CD4-positive, alpha-beta T cell treated with Interleukin-6 for 4 hours (primary cell): ENCODE measurements around the gene RPL12.

Experiments used
- DNase-seq: peaks from one replicate; pipeline ENCODE4 v3.0.0-alpha.2; 2020; ENCODE audit warnings: mixed read lengths

RPL12 gene

DNA sequence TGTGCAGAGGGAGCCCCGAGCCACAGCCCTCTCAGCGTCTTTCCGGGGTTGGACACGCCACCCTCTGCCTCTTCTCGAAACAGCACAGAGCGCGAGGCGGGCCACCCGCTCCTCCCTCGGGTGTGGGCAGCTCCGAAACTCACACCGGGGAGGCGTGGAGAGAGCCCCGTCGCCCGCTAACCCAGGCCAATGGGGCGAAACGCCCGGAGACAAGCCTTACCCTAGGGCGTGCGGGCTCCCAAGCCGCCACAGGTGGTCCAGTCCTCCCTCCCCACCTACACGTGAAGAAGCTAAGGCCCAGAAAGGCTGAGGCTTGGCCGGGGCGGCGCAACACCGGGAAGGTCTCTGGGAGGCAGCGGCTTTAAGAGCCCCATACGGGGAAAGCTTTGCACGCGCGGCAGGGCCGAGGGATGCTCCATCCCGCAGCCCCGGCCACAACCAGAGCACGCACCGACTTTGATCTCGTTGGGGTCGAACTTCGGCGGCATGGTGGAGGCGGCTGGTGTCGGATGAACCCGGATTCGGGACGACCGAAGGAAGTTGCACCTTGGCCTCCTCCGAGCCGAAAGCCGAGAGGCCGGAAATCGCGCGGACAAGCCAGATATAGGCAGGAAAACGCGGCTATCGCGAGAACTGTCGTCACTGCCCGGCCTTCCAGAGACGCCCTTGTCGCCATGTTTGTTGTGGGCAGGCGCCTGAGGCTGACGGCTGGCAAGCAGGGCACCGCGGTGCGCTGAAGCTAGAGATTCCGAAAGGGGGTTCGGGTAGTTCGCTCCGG is at the start of gene RPL12, which contains the start of gene LRSAM1:
RPL12 (minus strand) TSS at position 577 of the 778 bp plus-strand sequence; CDS start at position 488, 89 bp downstream.
LRSAM1 (plus strand) TSS at position 681 of the 778 bp plus-strand sequence. CDS start 3,018 bp downstream, outside the sequence.
- DNase-seq: peak; percentile 98

DNA sequence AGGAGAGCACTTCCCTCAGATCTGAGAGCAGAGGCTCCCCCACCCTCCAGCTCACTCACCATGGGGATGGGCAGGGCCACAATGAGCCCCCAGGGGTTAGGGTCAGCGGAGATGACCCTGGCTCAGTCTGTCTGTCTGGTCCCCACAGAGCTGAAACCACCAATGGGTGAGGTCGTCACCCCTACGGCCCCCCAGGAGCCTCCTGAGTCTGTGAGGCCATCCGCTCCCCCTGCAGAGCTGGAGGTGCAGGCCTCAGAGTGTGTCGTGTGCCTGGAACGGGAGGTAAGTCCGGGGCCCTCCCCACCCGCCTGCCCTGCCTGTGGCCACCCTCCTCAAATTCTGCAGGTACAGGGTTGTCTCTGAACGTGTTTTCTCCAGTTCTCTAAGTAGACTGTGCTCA is 49.7 kb upstream of the RPL12 start:
- no peak for DNase-seq

DNA sequence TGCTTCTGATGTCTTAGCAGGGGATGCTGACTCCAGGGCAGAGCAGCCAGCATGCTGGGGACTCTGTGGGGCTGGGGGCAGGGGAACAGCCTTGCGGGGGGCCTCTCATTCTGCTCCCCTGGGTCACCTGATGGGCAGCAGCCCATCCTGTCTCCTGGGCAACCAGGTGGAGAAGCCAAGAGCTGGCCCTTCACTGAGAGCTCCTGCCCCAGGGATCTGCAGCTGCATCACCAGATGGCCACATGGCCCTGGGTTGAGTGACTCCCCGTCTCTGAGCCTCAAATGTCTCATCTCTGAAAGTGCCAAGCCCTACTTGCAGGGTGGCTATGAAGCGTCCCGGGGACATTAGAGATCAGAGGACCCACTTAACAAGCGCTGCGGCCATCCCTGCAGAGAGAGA is 49.2 kb upstream of the RPL12 start:
- DNase-seq: no peak

DNA sequence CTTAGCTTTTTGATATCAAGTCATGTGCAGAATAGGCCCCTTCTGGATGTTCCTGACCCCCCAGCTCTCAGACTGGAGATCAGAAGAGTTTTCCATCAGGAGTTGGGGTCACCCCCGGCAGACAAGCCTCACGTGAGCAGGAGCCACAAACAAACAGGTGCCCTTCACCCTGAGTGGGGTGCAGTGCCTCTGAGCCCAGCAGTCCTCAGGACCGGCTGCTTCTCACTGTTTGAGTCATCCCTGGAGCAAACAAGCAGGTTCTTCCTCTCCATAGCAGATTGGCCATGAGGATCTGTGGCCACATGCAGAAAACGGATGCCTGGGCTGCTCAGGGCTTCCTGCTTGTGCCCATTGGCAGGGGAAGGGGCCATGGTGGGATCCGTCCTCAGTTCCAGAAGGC is 47.1 kb upstream of the RPL12 start:
- DNase-seq: no peak

DNA sequence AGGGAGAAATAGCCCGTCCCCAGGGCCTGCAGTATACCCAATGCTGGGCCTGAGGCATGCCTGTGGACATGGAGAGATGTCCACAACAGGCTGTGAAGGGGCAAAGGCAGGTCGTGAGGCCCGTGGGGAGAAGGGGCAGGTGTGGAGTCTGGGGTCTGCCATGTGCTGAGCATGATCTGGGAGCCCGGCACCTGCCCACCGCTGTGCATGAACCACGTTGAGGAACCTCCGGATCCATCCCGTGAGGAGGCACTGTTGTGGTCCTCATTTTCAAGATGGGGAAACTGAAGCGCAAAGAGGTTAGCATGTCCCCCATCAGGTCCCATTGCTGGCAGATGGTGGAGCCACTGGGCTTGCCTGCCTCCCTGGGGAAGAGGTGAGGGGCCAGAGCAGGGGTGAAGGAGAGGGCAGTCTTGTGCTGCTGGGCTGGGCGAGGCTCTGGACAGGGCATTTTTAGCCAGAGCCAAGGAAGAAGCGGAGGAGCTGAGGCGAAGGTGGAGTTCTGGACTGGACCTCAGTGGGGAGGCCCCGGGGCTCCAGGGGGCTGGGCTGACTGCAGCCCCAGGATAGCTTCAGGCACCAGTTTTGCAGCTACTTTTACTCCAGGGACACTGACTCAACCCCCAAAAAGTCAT is 46.6 kb upstream of the RPL12 start:
- no peak for DNase-seq

DNA sequence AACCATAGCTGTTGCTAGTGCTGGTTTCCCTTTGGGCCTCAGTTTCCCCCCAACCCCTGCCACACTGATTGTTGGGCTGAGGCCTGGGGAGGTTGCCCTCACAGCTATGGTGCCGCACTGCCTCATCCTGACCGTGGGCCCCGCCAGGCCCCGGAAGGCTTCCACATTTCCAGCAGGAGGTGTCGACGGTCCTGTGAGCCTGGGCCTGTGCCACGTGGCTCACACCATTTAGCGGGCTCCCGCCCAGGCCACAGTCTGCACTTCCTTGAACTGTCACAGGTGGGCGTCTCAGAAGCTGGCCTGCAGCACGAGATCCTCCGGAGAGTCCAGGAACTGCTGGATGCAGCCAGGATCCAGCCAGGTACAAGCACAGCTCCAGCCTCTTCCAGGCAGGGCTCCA is 45.8 kb upstream of the RPL12 start:
- DNase-seq: no peak

DNA sequence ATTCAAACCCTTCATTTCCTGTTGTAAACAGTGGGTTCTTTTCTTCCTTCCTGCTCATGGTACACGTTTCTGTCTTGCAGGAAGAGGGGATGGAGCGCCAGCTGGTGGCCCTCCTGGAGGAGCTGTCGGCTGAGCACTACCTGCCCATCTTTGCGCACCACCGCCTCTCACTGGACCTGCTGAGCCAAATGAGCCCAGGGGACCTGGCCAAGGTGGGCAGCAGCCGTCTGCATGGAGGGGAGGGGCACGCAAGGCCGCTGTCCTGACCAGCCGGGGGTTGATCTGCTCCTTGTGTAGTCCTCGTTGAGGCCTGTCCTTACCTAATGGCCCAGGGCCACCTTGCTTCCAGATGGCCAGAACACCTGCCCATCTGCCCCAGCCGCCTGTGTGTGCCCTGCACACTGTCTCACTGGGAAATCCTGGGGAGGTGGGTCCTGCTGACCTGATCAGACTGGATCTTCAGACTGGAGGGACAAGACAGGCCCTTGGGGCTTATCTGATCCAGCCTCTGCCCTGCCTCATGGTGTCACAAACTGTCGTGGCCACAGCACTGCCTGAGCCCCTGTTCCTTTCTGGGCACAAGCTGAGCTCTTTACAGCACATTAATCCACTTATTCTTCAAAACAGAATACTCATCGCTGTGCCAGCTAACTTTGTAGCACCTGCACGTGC is 44.8 kb upstream of the RPL12 start:
- no peak for DNase-seq

DNA sequence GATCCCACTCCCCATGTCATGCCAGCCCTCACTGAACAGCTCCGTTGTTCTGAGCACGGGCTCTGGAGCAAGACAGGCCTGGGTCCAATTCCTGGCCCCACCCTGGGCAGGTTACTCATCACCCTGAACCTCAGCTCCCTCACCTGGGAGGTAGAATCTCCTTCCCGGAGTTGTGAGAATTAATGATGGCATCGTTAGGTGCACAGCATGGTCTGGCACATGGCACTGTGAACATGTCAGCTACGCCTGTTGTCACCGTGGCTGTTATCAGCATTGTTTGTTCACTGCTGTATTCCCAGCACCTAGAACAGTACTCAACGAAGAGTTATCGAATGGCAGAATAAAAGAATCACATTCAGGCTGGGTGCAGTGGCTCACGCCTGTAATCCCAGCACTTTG is 43.1 kb upstream of the RPL12 start:
- DNase-seq: no peak

DNA sequence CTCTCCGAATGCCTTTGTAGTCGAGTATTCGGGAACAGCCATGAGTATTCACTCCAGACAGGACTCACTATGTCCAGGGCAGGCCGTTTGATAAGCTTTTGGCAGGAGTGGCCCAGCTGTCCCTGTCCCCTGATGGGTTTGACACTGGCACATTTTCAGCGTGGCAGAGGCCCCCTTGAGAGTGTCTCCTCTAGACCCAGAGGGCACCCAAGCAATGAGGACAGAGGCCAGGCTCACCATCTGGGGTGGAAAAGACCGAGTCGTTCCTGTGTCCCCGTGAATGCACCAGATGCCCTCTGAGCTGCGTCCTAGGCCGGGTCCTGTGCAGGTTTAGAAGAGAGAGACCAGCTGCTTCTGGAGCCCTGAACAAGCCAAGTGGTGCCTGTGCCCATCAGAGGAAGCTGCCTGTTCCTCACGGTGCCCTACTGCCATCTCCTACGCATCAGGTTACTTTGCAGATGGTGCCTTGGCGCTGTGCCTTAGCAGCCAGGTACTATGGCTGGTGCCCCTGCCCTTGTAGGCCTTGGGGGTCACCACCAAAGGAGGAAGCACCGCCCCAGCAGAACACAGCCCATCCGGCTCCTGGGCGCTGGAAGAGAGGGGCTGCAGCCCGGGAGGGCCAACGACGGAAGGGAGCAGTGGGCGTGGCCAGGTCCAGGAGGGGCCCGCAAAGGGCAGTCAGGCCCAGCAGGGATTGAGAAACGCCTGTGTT is 42.5 kb upstream of the RPL12 start:
- DNase-seq: no peak

DNA sequence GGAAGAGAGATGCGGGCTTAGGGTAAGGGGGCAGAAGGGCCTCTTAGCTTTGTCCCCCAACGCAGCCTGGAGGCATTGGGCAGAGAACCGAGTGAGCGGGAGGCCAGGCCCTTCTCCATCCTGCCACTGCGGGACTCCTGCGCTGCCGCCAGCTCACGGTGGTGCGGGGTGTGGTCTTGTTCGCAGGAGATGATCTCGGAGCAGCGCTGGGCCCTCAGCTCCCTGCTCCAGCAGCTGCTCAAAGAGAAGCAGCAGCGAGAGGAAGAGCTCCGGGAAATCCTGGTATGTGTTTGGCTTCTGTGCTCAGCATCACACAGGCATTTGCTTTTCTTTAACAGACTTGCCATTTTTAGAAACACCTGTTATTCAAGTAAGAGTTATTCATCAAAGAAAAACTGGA is 41.4 kb upstream of the RPL12 start:
- DNase-seq: no peak

DNA sequence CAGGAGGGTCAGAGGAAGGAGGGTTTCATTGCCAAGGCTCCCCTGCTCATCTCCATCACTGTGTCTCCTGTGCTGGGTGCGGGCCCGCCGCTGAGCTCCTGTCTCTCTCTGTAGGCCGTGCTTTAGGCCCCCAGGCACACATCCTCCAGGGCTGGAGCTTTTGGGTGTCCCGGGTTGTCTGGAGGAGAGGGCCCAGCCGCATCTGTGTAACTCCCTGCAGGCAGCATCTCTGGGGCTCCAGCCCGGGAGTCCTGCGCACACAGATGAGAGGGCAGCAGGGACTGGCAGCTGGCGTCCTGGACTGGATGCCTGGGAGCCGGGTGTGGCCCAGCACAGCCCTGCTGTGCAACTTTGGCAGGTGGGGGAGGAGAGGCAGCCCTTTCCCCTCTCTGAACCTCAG is 40.3 kb upstream of the RPL12 start:
- no peak for DNase-seq

DNA sequence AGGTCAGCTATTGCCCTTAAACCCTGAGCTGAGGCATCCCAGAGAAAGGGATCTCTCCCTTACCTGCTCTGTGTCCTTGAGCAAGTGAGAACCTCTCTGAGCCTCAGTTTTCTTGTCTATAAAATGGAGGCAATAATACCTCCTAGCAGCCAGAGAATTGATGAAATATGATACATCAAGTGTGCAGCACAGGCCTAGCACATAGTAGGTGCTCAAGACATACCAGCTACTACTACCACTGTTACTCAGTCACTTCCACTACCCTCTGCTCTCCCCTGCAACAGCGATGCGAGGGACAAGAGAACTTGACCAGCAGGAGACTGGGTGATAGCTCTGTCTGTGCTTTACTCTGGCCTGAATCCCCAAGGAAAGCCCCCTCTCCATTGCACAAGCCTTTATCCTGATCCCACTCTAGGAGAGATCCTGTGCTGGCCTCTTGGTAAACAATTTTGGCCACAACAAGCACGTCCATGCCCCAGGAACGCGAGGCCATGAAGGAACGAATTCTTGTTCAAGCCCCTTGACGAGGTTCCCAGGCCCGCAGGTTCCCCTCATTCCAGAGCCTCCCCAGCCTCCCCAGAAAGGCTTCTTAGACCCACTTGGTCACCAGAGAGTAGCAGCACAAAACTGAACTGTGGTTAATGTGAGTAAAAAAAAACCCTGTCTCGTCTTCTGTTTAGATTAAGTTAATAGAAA is 39.5 kb upstream of the RPL12 start:
- no peak for DNase-seq

DNA sequence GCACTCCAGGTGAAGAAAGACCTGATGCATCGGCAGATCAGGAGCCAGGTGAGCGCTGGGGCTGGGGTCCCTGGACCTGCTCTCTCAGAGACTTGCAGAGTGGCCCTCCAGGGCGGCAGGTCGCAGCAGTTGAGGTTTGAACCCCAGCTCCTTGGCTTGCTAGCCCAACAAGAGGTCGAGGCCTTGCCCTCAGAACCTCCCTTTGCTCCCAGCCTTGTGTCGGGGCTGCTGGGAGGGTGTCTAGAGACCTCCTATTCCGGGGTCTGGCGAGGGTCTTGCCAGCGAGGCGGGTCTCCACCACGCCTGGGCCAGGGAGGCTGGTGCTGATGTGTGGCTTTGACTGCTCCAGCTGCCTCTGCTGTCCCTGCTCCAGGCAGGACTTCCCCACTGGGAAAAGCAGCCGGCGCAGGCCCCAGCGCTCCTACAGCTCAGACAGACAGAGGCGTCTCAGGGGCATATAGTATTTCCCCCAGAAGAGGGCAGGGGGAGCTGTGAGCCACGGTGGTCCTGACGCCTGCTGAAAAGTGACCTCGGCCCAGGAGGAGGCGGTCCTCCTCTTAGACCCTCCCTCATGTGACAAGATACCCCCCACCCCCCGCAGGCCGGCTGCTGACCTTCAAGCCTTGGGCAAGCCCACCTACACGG is 38.4 kb upstream of the RPL12 start:
- no peak for DNase-seq

DNA sequence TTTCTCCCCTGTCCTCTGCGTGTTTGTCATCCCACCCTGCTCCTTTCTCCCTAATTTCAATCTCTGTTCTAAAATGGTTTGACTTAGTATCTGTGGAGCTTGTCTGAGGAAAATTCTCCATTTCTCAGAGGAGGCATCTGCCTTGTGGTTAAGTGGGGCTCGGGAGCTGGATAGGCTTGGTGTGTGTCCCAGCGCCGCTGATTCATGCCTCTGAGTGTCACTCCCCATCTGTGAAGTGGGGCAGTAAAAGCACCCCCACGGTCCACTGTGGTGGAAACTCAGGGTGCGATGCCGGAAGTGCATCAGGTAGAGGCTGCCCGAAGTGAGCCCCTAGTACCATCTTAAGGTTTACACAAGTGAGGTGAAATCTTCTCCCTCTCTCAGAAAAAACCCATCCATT is 37.7 kb upstream of the RPL12 start:
- no peak for DNase-seq

DNA sequence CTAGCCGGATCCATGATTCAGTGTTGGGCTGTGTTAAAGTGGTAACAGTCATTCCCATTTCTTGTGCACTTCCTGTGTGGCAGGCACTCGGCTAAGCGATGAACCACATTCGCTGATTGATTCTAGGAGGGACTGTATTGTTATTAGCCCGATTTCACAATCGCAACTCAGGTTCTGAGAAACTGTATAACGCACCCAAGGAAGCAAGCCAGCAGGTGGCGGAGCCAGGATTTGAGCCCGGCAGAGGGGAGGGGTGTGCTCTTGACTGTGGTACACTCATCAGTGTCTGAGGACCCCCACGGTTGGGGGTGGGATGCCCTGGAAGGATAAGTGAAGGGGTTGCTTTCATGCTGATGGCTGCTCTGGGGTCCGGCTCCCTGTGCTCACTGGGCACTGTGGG is 34.8 kb upstream of the RPL12 start:
- no peak for DNase-seq

DNA sequence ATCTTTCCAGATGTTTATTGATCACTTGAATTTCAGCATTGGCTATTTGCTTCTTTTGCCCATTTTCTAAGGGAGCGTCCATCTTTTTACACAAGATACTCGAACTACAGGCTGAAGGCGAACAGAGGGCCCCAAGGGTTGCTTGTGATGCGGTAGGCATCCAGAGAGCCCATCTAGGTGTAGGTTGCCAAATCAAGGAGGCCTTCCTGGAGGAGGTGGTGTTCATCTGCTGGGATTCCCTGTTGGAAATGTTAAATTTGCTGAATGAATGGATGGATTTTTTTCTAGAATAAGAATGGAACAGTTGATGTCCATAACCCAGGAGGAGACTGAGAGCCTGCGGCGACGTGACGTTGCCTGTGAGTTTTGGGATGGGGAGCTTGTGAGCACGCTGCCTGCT is 31.5 kb upstream of the RPL12 start:
- no peak for DNase-seq

DNA sequence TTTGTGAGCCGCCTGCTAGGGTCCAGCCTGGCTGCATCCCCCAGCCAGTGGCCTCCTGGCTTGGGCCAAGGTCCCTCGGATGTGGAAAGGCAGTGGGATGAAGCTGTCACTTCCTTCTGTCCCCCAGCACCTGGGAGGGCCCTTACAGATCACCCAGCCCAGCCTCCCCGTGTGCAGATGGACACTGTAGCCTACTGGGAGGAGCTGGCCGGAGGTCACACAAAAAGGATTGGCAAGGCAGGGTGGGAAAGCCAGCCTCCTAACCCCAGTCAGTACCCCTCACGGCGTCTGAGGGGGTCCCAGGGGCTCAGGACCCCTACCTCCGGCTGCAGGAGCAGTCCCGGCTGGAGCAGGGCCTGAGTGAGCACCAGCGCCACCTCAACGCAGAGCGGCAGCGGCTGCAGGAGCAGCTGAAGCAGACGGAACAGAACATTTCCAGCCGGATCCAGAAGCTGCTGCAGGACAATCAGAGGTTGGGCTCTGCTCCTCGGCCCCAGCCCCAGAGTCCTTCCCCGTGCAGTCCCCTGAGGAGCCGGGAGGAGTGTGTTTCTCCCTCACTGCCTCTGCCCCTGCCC is 28.4 kb upstream of the RPL12 start:
- DNase-seq: no peak

DNA sequence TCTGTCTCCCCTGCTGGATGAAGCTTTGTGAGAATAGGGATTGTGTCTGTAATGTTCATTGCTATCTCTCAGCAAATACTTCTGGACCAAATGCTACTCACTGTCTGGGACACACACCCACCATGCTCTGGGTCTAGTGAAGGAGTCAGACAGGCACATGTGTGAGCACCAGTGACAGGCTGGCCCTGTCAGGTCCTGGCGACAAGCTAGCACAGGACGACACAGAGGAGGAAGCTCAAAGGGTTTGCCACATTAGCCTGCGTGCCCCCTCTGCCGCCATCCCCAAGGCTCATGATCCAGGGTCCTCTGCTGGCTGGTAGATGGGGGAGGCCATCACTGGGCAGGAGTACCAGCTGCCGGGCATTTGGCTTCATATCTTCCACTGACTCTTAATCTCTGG is 23.4 kb upstream of the RPL12 start:
- DNase-seq: no peak

DNA sequence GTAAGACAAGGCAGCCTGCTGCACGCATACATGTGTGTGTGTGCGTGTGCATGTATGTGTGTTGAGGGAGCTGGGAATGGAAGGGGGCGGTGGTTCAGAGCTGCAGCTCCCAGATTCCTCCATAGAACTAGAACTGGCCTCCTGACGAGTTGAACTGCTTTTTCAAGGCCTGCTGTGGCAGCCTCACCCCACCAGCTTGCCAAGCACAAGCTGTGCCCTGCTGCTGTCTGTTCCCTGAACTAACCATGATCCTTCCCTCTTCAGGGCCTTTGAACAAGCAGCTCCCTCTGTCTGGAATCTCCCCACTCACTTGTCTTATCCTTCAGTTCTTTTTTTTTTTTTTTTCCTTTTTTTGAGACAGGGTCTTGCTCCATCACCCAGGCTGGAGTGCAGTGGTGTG is 22.7 kb upstream of the RPL12 start:
- no peak for DNase-seq

DNA sequence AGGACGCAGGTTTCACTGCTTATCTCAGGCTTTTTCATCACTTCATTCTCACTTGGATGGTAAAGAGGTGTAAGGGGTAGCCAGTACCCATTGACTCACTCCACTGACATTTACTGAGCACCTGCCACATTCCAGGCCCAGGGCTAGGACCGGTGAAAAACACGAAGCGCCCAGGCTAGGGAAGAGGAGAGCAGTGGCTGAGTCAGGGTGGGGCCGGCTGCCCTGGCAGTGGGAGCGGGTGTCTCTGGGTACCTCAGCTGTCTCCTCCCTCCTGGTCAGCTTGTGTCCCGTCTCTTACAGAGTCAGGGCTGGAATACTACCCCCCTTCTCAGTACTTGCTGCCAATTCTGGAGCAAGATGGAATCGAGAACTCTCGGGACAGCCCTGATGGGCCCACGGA is 22.3 kb upstream of the RPL12 start:
- no peak for DNase-seq

DNA sequence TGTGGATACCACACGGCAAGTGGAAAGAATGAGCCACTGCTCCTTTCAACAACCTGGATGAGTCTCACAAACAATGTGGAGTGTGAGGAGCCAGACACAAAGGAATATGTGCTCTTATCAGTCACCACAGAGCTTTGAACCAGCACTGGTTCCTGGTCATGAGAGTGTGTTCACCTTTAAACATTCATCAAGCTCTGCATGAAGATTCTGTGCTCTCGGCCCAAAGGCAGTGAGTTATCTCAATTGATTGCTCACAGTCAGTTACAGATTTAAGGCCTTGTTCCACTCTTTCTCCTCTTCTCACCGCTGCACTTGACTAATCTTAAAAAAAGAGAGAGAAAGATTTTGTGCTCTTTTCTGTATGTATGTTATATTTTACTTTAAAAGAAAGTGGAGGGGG is 19.5 kb upstream of the RPL12 start:
- DNase-seq: no peak

DNA sequence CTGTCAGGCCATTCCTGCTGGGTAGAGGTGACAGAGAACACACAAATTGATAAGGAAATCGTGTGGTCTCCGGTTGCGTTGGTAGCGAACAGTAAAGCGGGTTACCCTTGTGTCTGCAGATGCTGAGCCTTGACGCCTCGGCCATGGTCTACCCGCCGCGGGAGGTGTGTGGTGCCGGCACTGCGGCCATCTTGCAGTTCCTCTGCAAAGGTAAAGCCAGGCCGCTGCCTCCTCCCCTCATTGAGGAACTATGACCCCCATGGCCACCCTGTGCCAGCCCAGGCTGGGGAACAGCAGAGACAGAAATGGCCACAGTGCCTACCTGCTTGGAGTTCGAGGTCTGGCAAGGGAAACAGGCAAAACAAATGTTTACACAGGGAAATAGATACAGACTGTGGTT is 16.4 kb upstream of the RPL12 start:
- DNase-seq: no peak
